KG1 (cell line): ENCODE measurements around the gene TNC.

ENCODE experiments used
- DNase-seq: peaks from one replicate; lab custom pipeline; 2025; lab: John Stamatoyannopoulos, UW

Gene TNC

GRCh38 chr9:115098226-115098965, 19.6 kb downstream of the TNC start:
- DNase-seq, result no peak

- DNase-seq, result no peak
Measured at GRCh38 chr9:115093520-115093919, 24.4 kb downstream of the TNC start.

- DNase-seq, result no peak
Measured at GRCh38 chr9:115090486-115090885, 27.5 kb downstream of the TNC start.

- DNase-seq, result no peak
Measured at GRCh38 chr9:115088860-115089259, 29.1 kb downstream of the TNC start.

DNA sequence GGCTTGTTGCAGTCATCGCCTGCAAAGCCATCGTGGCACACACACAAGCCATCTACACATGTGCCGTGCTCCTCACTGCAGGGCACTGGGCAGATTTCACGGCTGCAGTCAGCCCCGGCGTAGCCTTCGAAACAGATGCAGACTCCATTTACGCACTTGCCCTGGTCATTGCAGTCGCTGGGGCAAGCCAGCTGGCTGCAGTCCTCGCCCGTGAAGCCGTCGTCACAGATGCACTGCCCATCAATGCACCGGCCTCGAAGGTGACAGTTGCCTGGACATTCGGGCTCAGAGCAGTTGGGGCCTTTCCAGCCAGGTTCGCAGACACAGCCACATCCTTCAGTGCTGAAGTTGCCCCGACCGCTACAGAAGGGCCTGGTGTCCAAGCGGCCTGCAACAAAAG, 31.1 kb downstream of the TNC start:
- DNase-seq, result no peak

GRCh38 chr9:115086461-115086860, 31.5 kb downstream of the TNC start:
- no peak for DNase-seq

- DNase-seq, result no peak
Measured at GRCh38 chr9:115085773-115086377, 32.1 kb downstream of the TNC start.

- DNase-seq, result no peak
Measured at GRCh38 chr9:115084709-115085108, 33.2 kb downstream of the TNC start.

DNA sequence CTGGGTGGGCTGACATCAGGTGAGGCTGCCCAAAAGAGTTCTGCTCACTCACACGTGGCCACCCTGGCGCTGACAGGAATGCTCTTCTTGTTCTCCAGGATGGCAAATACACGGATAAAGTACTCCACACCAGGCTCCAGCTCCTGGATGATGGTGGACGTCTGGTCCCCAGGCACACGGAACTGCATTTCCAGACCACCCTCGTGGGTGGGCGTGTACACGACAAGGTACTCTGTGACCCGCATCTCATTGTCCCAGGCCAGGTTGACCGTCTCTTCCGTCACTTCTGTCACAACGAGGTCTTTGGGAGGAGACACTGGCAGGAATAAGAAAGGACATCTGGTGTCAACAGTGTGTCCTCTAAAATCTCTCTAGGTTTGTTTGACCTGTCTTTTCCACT, 33.8 kb downstream of the TNC start:
- no peak for DNase-seq

- no peak for DNase-seq
Measured at GRCh38 chr9:115080242-115080641, 37.7 kb downstream of the TNC start.

- no peak for DNase-seq
Measured at GRCh38 chr9:115079156-115079555, 38.8 kb downstream of the TNC start.

- DNase-seq, result no peak
Measured at GRCh38 chr9:115073456-115073855, 44.5 kb downstream of the TNC start.

GRCh38 chr9:115071176-115071575, 46.8 kb downstream of the TNC start:
- no peak for DNase-seq

GRCh38 chr9:115069771-115070170, 48.2 kb downstream of the TNC start:
- no peak for DNase-seq

GRCh38 chr9:115069302-115069701, 48.7 kb downstream of the TNC start:
- no peak for DNase-seq

- DNase-seq, result no peak
Measured at GRCh38 chr9:115068031-115068430, 49.9 kb downstream of the TNC start.

DNA sequence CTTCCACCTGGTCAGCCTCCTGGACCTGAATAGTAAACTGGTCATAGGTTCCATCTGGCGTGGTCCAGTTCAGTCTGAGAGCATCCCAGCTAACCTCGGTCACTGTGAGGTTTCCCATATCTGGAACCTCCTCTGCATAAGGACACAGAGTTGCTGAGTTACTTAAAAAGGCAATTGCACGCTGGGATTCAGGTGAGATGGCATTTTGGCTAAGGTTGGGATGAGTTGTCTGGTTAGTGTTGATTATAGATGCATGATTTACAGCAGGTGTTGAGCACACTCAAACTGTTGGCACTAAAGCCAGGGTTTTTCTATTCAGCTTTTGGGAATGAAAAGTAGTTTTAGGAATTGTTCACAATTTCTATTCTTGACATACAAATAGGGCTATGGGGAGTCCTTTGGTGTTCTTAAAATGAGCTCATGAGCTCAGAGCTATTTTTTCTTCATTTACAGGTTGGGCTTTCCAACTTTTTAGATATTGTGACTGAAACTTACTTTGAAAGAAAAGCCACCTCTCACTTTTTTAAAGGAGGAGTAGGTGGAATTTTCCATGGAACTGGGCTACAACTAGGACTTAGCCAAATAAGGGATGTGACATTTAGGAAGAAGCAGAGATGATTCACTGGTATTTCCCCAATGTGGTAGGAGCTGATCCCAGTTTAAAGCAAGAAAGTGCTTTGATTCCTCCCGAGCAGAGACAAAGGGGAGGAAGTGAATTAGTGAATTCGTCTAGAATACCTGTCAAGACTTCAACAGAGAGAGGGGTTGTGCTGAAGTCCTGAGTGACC, 54.7 kb downstream of the TNC start:
- DNase-seq, result no peak

DNA sequence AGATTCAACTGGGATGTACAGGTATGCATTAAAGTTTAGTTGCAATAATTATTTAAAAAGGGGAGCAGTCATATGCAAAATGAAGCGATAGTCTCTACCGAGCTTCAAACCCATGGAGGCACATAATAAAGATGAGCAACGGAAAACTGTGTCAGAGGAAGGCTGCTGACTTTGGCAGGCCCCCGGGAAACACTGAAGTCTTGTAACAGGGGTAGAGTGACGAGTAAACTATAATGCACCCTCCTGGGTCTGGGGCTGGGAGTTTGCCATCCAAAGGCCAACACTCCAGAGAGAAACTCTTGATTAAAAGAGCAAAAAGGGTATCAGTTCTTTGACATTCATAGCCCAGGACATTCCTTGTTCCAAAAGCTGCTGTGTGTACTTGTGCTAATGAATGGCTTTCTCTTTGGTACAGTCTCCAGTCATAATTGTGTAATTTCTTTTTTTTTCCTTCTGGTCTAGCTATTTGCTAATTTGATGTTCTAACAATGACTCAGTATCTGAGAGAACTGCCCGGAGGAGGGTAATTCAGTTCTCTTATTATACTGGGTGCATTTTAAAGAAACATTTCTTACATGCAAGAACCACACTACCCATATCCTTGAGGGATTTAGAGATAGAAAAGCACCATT, 59.2 kb downstream of the TNC start:
- no peak for DNase-seq

DNA sequence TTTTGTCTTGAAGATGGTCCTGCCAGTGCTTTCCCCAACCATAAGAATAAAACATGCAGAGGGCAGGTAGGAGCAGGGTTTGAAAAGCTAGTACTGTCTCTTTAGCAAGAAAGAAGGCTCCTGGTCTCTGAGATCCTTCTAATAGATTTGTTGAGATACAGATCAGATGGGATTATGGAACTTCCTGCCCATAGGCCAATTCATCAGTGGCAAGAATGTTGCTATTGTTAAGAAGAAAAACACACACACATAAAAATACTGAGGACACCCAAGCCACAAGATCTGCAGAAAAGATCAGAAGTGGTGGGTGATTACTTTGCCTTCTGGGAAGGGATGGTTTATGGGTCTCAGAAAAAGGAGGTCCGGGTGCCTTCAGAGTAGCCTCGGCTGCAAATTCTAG, 59.8 kb downstream of the TNC start:
- no peak for DNase-seq

GRCh38 chr9:115057559-115057958, 60.4 kb downstream of the TNC start:
- no peak for DNase-seq

DNA sequence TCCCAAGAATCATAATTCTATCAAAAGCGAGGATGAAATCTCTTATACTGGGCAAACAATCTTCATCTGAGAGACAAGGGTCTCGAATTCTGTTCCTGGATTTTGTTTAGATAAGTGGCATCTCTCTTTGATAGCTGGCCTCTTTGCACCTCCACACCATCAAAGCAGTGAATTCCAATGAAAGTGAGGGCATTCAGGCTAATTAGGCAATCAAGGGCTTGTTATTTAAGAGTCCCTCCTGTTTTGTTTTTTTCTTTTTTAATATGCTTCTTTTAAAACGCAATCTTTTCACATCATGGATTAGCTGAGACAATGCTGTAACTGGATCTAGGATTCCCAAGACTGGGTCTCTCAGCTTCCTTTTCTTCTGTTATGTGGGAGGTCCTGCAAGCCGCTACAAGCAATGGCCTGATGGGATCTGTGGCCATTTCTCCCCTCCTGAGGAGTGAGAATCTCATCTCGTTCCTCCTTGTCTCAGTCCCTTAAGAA, 67.9 kb downstream of the TNC start:
- no peak for DNase-seq

- no peak for DNase-seq
Measured at GRCh38 chr9:115046824-115047223, 71.1 kb downstream of the TNC start.

GRCh38 chr9:115046199-115046598, 71.8 kb downstream of the TNC start:
- DNase-seq, result no peak
